Cardiac fibroblast (primary cell): ENCODE measurements around the gene TAGAP.
"Not testable (repeated sequence)": the region's sequence is repeated elsewhere in the genome, so short reads cannot be mapped to it uniquely, and the experiment has no call there.

Experiments
- DNase-seq, 2 donors: peaks; one replicate each; pipeline versions ENCODE4 v3.0.0 to v3.0.0-alpha.2; 2010; ENCODE audit warnings: low read depth in 2 of 2
- H3K4me3 ChIP-seq, 2 donors: replicated peaks in 1 of 2; 1 replicate in 1 of 2; 2 replicates in 1 of 2; pipeline ENCODE4 v1.5.1; 2011; ENCODE audit warnings: low read depth in 2 of 2, low read length in 2 of 2, mild to moderate bottlenecking in 2 of 2, moderate library complexity in 1 of 2
- CTCF ChIP-seq: IDR thresholded peaks from one replicate; pipeline ENCODE4 v1.5.1; 2011; ENCODE audit warnings: low read depth, mild to moderate bottlenecking, low read length, inconsistent platforms

Gene TAGAP

GRCh38 chr6:159014406-159014805 is 30.4 kb downstream of the TAGAP start:
- TF ChIP-seq CTCF, result no peak
- H3K4me3 ChIP-seq, result no peak overlapping the region
- DNase-seq, result no peak

- no peak overlapping the region for H3K4me3 ChIP-seq
- no peak for TF ChIP-seq CTCF
- DNase-seq, result peak in 1 of 2 donors; percentile 29
Measured at GRCh38 chr6:159013229-159013628, 31.6 kb downstream of the TAGAP start.

- no peak for TF ChIP-seq CTCF
- peak; percentile 14 to 33 for DNase-seq
- H3K4me3 ChIP-seq, result no peak overlapping the region
Measured at GRCh38 chr6:159012201-159012600, 32.6 kb downstream of the TAGAP start.

GRCh38 chr6:159010037-159010612 is 34.7 kb downstream of the TAGAP start:
- H3K4me3 ChIP-seq, result not testable (repeated sequence)
- peak in 1 of 2 donors; percentile 21 for DNase-seq

GRCh38 chr6:159008656-159009288 is 36.0 kb downstream of the TAGAP start:
- peak; percentile 50 to 54 for DNase-seq

GRCh38 chr6:159007510-159007909 is 37.3 kb downstream of the TAGAP start:
- TF ChIP-seq CTCF, result no peak
- no peak overlapping the region for H3K4me3 ChIP-seq
- no peak for DNase-seq

More at GRCh38 chr6:159008656-159009288, 36.0 kb downstream of the TAGAP start:
- H3K4me3 ChIP-seq, result no peak overlapping the region
- TF ChIP-seq CTCF, result peak; percentile 39

- TF ChIP-seq CTCF, result no peak
- H3K4me3 ChIP-seq, result no peak overlapping the region
- no peak for DNase-seq
Measured at GRCh38 chr6:159005436-159005835, 39.4 kb downstream of the TAGAP start.
